Prostate gland (tissue), 2 donors: ENCODE results near the gene TAF5L.
"Not testable (repeated sequence)": the region's sequence is repeated elsewhere in the genome, so short reads cannot be mapped to it uniquely, and the experiment has no call there.

ENCODE experiments used
- CTCF ChIP-seq, 4 experiments: fragments of 200-600 bp in 2 of 4; fragments of 450-650 bp in 2 of 4; sonication (generic) in 2 of 4; IDR thresholded peaks; 1 replicate in 3 of 4; 2 replicates in 1 of 4; pipeline ENCODE4 v1.5.1; 2016 to 2019; ENCODE audit warnings: antibody characterized with exemption in 4 of 4, mild to moderate bottlenecking in 2 of 4, moderate library complexity in 2 of 4
- POLR2A ChIP-seq: fragments of 450-650 bp; IDR thresholded peaks from one replicate; pipeline ENCODE4 v1.6.1; 2016; ENCODE audit warnings: antibody characterized with exemption, mild to moderate bottlenecking
- POLR2AphosphoS5 ChIP-seq: sonication (generic); formaldehyde crosslinking; IDR thresholded peaks from one replicate; pipeline ENCODE4 v1.6.1; 2017; ENCODE audit warnings: antibody characterized with exemption

- TF ChIP-seq POLR2A; CTCF (IDR thresholded peaks at IDR 0.05); POLR2AphosphoS5: not testable (repeated sequence)
These were observed 66.6 kb downstream of the TAF5L start for GRCh38 chr1:229559336-229559801.
